ENCODE data around the gene PIEZO2.

PIEZO2 gene

DNA sequence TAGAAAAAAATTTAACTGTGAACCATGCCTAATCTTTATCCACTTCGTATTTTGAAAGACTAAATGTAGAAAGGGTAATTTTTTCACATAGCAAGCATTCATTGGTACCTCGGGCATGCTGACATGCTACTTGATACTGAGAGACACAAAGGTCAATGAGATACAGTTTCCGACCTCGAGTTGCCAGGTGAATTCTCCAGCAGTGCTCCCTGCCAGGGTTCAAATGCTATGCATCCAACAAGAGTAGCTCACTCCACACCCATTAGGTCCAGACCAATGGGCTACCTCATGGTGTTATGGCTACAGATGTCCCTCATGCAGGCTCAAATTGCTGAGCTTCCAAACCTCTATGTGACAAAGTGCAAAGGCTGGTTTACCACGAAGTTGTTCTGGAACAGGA, 305.8 kb downstream of the PIEZO2 start:
- no peak for DNase-seq (ENCODE audit: low read depth)

- DNase-seq (ENCODE audit: low read depth): no peak
Observed at GRCh38 chr18:10842861-10843260, 306.5 kb downstream of the PIEZO2 start.

GRCh38 chr18:10842371-10842770, 307.0 kb downstream of the PIEZO2 start:
- no peak for DNase-seq (ENCODE audit: low read depth)

- no peak for DNase-seq (ENCODE audit: low read depth)
Observed at GRCh38 chr18:10841203-10841602, 308.2 kb downstream of the PIEZO2 start.

- no peak for DNase-seq (ENCODE audit: low read depth)
Observed at GRCh38 chr18:10840743-10841142, 308.6 kb downstream of the PIEZO2 start.

DNA sequence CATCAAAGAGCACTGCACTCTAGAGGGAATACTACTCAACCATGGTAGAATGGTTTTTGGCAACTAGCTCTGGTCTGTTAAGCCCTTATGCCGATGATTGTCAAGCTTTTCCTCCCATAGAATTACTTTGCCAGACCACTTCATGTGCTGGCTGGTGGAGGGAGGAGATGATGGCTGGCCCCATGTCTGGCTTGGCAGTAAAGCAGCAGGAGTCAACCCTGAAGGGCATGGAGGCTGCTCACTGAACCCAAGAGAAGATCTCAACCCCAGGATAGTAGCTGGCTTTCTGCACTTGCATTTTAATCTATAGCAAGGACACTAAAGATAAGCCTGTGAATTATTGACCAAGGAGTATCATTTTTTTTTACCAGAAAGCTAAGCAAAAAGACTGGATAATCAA, 309.9 kb downstream of the PIEZO2 start:
- DNase-seq (ENCODE audit: low read depth): no peak

DNA sequence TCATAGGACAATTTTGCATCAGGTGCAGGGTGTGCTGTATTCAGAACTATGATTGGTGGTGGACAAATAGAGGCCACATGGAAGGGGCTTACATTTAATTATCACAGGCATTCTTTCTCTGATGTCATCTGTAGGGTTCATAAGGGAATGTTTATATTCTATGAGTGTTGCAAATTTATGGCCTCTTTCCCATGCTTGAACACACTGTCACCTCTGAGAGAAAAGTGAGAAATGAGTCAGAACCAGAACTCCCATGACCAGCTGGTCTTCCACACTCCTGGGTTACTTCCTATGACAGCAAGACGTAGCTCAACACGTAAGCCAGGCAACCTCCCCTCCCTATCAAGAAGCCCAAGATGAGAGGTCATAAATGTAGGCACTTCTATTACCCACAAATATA, 310.8 kb downstream of the PIEZO2 start:
- DNase-seq (ENCODE audit: low read depth): no peak

- no peak for DNase-seq (ENCODE audit: low read depth)
Observed at GRCh38 chr18:10834128-10834815, 315.1 kb downstream of the PIEZO2 start.

DNA sequence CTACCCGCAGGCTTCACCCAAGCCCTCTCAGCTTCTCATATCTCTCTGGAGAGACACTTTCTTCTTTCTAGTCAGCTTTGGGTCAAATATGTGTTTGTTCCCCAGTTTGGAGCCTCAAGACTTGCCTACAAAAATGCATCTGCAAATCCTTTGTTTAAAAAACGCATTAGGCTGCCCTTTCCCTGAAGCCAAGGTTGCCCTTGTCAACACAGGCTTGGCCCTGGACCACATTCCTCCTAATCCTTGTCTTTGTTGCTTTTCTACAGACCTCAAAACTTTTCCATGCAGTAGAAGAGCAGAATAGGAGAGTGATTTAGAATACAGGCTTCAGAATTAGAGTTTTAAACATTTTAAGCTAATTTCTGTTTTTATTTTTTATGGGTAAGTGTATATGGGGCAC, 315.7 kb downstream of the PIEZO2 start:
- DNase-seq (ENCODE audit: low read depth): no peak

GRCh38 chr18:10826400-10826799, 323.0 kb downstream of the PIEZO2 start:
- DNase-seq (ENCODE audit: low read depth): no peak

DNA sequence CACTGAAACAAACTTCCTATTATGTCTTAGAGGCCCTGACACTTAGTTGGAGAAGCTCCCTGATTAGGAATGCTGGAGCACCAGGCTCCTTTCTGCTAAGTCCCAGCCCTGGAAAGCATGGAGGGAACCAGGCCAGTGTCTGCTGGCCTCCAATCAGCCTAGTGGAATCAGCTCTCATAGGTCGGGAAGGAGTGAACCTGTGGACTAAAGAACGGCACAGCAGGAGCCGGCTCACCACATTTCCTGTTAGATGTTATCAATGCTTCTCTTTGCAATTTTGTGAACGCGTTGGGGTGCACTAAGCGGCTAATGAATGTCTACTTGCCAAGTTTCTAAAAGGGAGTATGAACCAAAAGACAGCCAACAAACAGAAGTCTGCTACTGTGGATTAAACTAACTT, 326.9 kb downstream of the PIEZO2 start:
- no peak for DNase-seq (ENCODE audit: low read depth)

GRCh38 chr18:10820681-10821080, 328.7 kb downstream of the PIEZO2 start:
- no peak for DNase-seq (ENCODE audit: low read depth)

DNA sequence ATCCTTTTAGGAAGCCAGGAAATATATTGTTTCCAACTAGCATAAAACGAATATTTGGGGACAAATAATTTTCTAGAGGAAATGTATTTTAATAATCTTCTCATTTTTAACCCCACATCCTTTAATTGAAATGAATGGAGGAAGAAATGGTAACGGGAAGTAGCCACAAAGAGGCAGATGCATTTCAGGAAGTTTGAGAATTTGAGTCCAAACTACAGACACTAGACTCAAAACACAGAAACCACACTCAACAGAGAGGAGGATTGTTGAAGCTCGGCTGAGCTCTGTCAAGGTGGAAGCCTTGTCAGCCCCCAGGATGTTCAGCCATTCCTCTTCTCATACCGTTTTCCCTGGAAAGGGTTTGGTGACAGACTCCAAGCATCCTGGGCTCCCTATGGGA, 335.0 kb downstream of the PIEZO2 start:
- DNase-seq (ENCODE audit: low read depth): no peak

DNA sequence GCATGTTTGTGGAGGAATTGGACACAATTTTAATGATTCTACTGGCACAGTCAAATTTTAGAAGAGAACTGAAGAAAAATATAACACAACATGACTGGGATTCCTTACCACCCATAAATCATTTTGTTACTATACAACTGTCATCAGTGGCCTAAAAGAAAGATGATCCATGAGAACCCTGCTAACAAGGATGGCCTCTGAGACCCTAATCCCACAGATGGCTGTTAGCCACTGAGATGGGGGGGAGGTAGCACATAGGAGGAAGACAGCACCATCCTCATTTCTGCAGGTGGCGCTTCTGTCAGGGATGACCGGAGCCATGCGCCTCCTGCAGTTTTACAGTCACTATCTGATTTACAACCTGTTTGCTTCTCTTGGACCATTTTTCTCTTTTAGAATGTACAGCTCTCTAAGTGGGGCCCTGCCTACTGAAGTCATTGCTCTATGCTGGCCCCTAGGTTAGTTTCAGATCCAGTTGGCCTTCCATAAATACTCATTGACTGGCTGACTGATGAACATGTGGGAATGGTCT, 343.7 kb downstream of the PIEZO2 start:
- DNase-seq (ENCODE audit: low read depth): no peak

- DNase-seq (ENCODE audit: low read depth): no peak
Observed at GRCh38 chr18:10804126-10804525, 345.2 kb downstream of the PIEZO2 start.

DNA sequence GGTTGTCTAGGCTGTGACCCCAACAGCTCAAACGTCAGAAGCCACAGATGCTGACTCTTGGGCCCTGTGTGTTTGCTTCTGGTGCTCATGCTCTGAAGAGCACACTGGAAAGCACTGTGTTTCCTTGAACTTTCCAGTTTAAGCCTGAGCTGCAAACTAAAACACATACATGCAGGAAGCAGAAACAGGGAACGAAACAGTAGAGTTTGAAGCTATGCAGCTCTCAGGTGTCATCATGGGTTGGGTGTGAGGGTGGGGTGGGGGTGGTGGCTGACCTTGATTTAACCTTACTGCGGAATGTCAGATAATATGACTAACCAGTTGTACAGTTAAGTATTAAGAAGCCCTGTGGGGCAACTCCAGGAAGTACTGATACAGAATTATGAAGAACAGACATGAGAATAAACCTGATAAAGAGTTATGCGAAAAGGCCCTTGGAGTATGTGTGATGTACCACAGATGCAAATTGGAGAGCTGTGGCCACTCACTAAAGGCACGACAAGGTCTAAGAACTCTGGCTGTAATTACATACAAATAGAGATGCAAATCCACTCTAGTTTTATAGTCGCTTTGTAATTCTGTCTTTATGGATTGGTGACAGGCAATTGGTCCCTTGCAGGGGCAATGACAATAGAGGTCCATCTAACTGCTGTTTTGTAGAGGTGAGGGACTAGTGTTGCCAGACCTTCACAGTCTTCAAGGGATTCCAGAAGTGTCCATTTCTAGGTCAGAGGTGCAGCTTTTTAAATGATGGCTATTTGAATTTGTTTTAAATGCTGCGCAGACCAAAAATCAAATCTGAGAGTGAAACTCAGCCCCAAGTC, 350.4 kb downstream of the PIEZO2 start:
- no peak for DNase-seq (ENCODE audit: low read depth)

GRCh38 chr18:10797896-10798295, 351.5 kb downstream of the PIEZO2 start:
- no peak for DNase-seq (ENCODE audit: low read depth)

GRCh38 chr18:10794771-10795170, 354.6 kb downstream of the PIEZO2 start:
- no peak for DNase-seq (ENCODE audit: low read depth)

DNA sequence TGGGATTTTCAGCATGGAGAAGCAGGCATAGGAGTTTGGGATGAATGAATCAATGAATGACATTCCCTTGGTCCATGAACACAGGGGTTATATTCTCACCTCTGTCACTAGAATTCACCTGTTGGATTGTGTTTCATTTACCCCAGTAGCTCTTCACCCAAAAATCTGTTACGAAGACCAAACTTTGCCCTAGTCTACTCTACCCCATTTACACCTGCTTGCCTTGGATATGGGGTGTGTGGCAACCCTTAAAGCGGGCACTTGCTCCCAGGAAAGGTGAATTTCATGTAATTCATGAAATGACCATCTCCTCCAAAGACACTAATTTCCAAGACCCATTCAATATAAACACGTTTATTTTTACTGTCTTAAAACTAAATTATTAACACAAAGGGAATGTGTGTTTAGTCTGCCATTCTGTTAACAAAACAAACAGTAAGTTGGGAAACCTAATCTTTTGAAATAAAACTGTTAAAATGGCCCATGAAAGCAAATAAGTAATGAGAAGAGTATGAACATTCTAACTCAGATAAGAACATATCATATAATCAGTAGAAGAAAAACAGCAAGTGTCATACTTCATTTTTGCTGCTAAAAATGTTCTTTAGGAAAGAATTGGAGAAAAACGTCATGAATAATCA, 355.5 kb downstream of the PIEZO2 start:
- no peak for DNase-seq (ENCODE audit: low read depth)

GRCh38 chr18:10792181-10792580, 357.2 kb downstream of the PIEZO2 start:
- DNase-seq (ENCODE audit: low read depth): no peak

DNA sequence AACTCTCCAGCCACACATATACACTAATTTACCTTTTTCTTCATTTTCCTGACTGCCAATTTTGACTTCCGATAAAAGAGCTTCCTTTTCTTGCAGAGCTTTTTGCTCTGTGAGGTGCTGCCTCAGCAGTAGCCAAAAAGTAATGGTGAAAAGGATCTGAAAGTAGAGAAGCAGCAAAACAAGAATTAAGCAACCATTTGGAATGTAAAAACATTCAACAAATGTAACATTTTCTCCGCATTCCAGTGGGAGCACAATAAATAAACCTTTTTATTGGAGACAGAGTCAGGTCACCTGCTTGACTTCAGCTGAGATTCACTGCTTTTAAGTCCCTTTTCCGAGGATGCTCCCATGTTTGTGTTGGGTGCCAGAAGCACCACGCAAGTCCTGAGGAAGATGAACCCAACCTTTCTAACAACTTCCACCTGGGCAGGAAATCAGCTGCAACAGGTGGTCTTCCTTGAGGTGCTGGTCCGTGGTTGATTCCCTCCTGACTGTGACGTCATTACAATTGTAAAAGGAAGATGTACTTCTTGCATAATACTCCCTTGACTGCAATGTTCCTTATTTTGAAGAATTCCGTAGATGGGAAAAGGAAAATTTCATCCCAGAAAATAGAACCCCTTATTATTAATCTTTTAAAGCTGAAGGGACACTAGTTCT, 358.1 kb downstream of the PIEZO2 start:
- no peak for DNase-seq (ENCODE audit: low read depth)

DNA sequence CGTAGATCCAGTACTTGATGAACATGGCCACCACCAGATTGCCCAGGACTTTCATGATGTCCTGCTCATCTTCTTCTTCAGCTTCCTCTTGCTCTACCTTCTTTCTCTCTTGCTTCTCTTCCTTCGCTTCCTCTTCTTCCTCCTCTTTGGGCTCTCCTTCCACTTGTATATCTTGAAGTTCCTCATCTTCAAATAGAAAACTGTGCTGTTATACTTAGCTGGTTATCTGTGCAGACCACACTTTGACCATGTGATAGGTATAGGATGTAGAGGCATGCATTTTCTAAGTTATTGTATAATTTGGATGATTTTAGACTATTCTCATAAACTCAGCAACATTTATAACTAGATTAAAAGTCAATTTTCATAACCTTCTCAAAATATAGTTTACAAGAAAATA, 360.2 kb downstream of the PIEZO2 start:
- DNase-seq (ENCODE audit: low read depth): no peak

All from activated T-helper 9 cell treated with anti-CD3 and anti-CD28 coated beads, Interleukin-2, amount 50 U/mL, for 16 hours (primary cell).